Heart left ventricle (tissue), 13 donors: ENCODE results near the gene EXOC4.

Experiments
- CTCF ChIP-seq, 12 donors: fragments of 200-600 bp; sonication (generic) in 4 of 12; IDR thresholded peaks; one replicate each; pipeline versions ENCODE4 v1.5.0 to v1.8.0; 2018 to 2022; ENCODE audit warnings: antibody characterized with exemption in 12 of 12, mild to moderate bottlenecking in 5 of 12
- POLR2A ChIP-seq, 2 donors: fragments of 450-650 bp; IDR thresholded peaks; one replicate each; pipeline ENCODE4 v1.6.1; 2017; ENCODE audit warnings: antibody characterized with exemption in 2 of 2, mild to moderate bottlenecking in 2 of 2, moderate library complexity in 2 of 2
- donor health status: ischemic (EF 13 %, LVEDD 7.1; RV severe dilation, severe dysfunction).
- donor health status: DM: no; HTN: yes; CAD: no.
- donor health status: DM: no; HTN: no; CAD: no.
- donor health status: ischemic (EF 25% LVEDD 6.9; RV normal size, moderate dysfunction).
- donor health status: ischemic (EF 25% LVEDD 5.7; RV mildly dilated, moderate dysfunction).
- donor health status: ischemic (EF 35%, LVEDD 5.7; RV mildly dilated, moderate dysfunction).
- donor health status: nonischemic (EF 11% LVEDD 7.7; RV severe dilation, severe dysfunction).
- donor health status: DM: yes; HTN: yes; CAD: no.
- donor health status: PGD.
- donor health status: ischemic (EF 29% LVEDD 5.4; RV normal size, mild dysfunction).
- donor health status: nonischemic (EF 23%, LVEDD 6.1; RV moderate dilation, normal function).

GRCh38 chr7:133778472-133778871 lies 525.6 kb downstream of the EXOC4 start:
- no peak for TF ChIP-seq CTCF (IDR thresholded peaks at IDR 0.05)
- no peak for TF ChIP-seq POLR2A (IDR thresholded peaks at IDR 0.05)
